Measurements from ENCODE around the gene DCXR. TPM values are rescaled to one million over a fixed set of nuclear protein-coding genes. Genes with fewer than 3 reads are reported as not detected.

DCXR gene
- total RNA-seq, 2 experiments from 2014 or later = 132 to 147 TPM

GRCh38 chr17:81999976-82000802, 37.3 kb downstream of the DCXR start:
- Histone ChIP-seq H3K4me3 (ENCODE audit: low read depth, low read length, poor library complexity, severe bottlenecking) (no peak overlapping the region), H3K4me2 (ENCODE audit: low read length) (no peak overlapping the region), H3K36me3 (ENCODE audit: insufficient read depth, low read length) (peaks cover 8% of the 10 kb centered on the region; the same call in 1 of the 2 replicates), H3K27ac (ENCODE audit: low read depth, low read length, poor library complexity, severe bottlenecking) (no peak overlapping the region), H3K9me2 (ENCODE audit: insufficient read depth, low read length) (no peaks in the 10 kb centered on the region), H2AFZ (ENCODE audit: low read length) (no peak overlapping the region), H3K79me2 (ENCODE audit: insufficient read depth, low read depth, low read length) (no peaks in the 10 kb centered on the region), H3K4me1 (ENCODE audit: insufficient read depth, low read length, poor library complexity, severe bottlenecking) (no peaks in the 10 kb centered on the region), H4K20me1 (ENCODE audit: insufficient read depth, low read length) (no peaks in the 10 kb centered on the region), H3K9me3 (ENCODE audit: low read length) (no peaks in the 10 kb centered on the region)
- intact Hi-C loops (cut with micrococcal nuclease; ENCODE audit: unreplicated experiment) = no loop called here
- ChIA-PET POLR2A (no interaction called here), CTCF (ENCODE audit: unreplicated experiment) (no interaction called here)
- no peak for DNase-seq (ENCODE audit: low spot score)
- BruUV-seq (replicated peaks) = no TSS peak
- no peak for TF ChIP-seq EZH2phosphoT487 (IDR thresholded peaks at IDR 0.05; ENCODE audit: borderline replicate concordance, low read depth, low read length)
- no peak for TF ChIP-seq CTCF (conservative IDR thresholded peaks at IDR 0.05; ENCODE audit: low read length)

GRCh38 chr17:81999587-81999975, 37.9 kb downstream of the DCXR start:
- Histone ChIP-seq H4K20me1 (ENCODE audit: insufficient read depth, low read length) (no peaks in the 10 kb centered on the region), H3K4me2 (ENCODE audit: low read length) (no peak overlapping the region), H2AFZ (ENCODE audit: low read length) (no peak overlapping the region), H3K27ac (ENCODE audit: low read depth, low read length, poor library complexity, severe bottlenecking) (no peak overlapping the region), H3K79me2 (ENCODE audit: insufficient read depth, low read depth, low read length) (no peaks in the 10 kb centered on the region), H3K9me2 (ENCODE audit: insufficient read depth, low read length) (no peaks in the 10 kb centered on the region), H3K9me3 (ENCODE audit: low read length) (no peaks in the 10 kb centered on the region), H3K4me3 (ENCODE audit: low read depth, low read length, poor library complexity, severe bottlenecking) (no peak overlapping the region), H3K36me3 (ENCODE audit: insufficient read depth, low read length) (peaks cover 8% of the 10 kb centered on the region; the same call in 1 of the 2 replicates), H3K4me1 (ENCODE audit: insufficient read depth, low read length, poor library complexity, severe bottlenecking) (no peaks in the 10 kb centered on the region)
- ChIA-PET CTCF (ENCODE audit: unreplicated experiment) (no interaction called here), POLR2A (no interaction called here)
- no peak for DNase-seq (ENCODE audit: low spot score)
- intact Hi-C loops (cut with micrococcal nuclease; ENCODE audit: unreplicated experiment) = no loop called here
- BruUV-seq (replicated peaks) = no TSS peak
- TF ChIP-seq EZH2phosphoT487 (IDR thresholded peaks at IDR 0.05; ENCODE audit: borderline replicate concordance, low read depth, low read length) (no peak), CTCF (conservative IDR thresholded peaks at IDR 0.05; ENCODE audit: low read length) (no peak)

GRCh38 chr17:81998691-81999438, 38.6 kb downstream of the DCXR start:
- POLR2A ChIA-PET = no interaction called here
- Histone ChIP-seq H3K4me3 (ENCODE audit: low read depth, low read length, poor library complexity, severe bottlenecking) (no peak overlapping the region), H3K36me3 (ENCODE audit: insufficient read depth, low read length) (peaks cover 8% of the 10 kb centered on the region; the same call in 1 of the 2 replicates), H3K4me2 (ENCODE audit: low read length) (no peak overlapping the region), H3K9me3 (ENCODE audit: low read length) (no peaks in the 10 kb centered on the region), H3K27ac (ENCODE audit: low read depth, low read length, poor library complexity, severe bottlenecking) (no peak overlapping the region), H3K4me1 (ENCODE audit: insufficient read depth, low read length, poor library complexity, severe bottlenecking) (no peaks in the 10 kb centered on the region), H3K79me2 (ENCODE audit: insufficient read depth, low read depth, low read length) (no peaks in the 10 kb centered on the region), H3K9me2 (ENCODE audit: insufficient read depth, low read length) (no peaks in the 10 kb centered on the region), H4K20me1 (ENCODE audit: insufficient read depth, low read length) (no peaks in the 10 kb centered on the region), H2AFZ (ENCODE audit: low read length) (no peak overlapping the region)
- CTCF ChIA-PET (ENCODE audit: unreplicated experiment) = no interaction called here
- TF ChIP-seq EZH2phosphoT487 (IDR thresholded peaks at IDR 0.05; ENCODE audit: borderline replicate concordance, low read depth, low read length) = no peak
- TF ChIP-seq CTCF (conservative IDR thresholded peaks at IDR 0.05; ENCODE audit: low read length) = no peak
- intact Hi-C loops (cut with micrococcal nuclease; ENCODE audit: unreplicated experiment) = no loop called here
- DNase-seq (ENCODE audit: low spot score) = no peak
- BruUV-seq (replicated peaks) = no TSS peak

Measured in OCI-LY7 (cell line).